ENCODE measurements around the gene TRIM51. TPM values are rescaled to one million over a fixed set of nuclear protein-coding genes. Genes with fewer than 3 reads are reported as not detected.

TRIM51 gene
- total RNA-seq, 1 donor from 2014 or later, result not detected

DNA sequence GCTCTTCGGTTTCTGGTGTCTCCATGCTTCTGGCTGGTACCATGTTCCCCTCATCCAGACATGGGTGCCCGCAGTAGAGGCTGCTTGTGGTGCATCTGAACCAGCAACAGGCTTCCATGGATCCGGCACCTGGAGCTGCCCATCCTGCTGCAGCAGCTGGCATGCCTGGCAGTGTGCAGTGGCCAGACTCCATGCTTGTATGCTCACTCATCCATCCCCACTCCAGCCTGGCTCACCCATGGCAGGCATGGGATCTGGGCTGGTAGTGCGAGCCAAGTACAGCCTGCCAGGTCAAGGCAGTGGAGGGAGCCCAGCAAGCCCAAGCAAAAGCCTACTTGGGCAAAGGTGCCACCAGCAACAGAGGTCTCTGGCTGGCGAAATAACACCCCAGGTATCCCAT lies 37.4 kb downstream of the TRIM51 start:
- H3K4me1 ChIP-seq (ENCODE audit: insufficient read depth, low read length), result no peaks in the 10 kb centered on the region
- H3K79me2 ChIP-seq (ENCODE audit: insufficient read depth, low read length), result no peaks in the 10 kb centered on the region
- H4K20me1 ChIP-seq (ENCODE audit: insufficient read depth, low read length), result no peaks in the 10 kb centered on the region
- H3K9me3 Mint-ChIP-seq (ENCODE audit: unreplicated experiment), result no peaks in the 10 kb centered on the region
- no peak overlapping the region for H3K4me3 ChIP-seq (ENCODE audit: insufficient read depth, low read depth, low read length)
- H3K4me3 Mint-ChIP-seq (ENCODE audit: unreplicated experiment), result no peak overlapping the region
- no peaks in the 10 kb centered on the region for H3K27me3 Mint-ChIP-seq (ENCODE audit: low read depth, unreplicated experiment)
- H3K36me3 Mint-ChIP-seq (ENCODE audit: low read depth, unreplicated experiment), result no peaks in the 10 kb centered on the region
- TF ChIP-seq, protein P1, sequence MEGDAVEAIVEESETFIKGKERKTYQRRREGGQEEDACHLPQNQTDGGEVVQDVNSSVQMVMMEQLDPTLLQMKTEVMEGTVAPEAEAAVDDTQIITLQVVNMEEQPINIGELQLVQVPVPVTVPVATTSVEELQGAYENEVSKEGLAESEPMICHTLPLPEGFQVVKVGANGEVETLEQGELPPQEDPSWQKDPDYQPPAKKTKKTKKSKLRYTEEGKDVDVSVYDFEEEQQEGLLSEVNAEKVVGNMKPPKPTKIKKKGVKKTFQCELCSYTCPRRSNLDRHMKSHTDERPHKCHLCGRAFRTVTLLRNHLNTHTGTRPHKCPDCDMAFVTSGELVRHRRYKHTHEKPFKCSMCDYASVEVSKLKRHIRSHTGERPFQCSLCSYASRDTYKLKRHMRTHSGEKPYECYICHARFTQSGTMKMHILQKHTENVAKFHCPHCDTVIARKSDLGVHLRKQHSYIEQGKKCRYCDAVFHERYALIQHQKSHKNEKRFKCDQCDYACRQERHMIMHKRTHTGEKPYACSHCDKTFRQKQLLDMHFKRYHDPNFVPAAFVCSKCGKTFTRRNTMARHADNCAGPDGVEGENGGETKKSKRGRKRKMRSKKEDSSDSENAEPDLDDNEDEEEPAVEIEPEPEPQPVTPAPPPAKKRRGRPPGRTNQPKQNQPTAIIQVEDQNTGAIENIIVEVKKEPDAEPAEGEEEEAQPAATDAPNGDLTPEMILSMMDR (IDR thresholded peaks at IDR 0.05; ENCODE audit: insufficient read depth, low read depth, low read length), result no peak
- TF ChIP-seq EZH2 (IDR thresholded peaks at IDR 0.05; ENCODE audit: insufficient read depth, low read length), result no peak
- no peak overlapping the region for H3K9ac ChIP-seq (ENCODE audit: low read length)
- H3K4me2 ChIP-seq (ENCODE audit: low read length), result no peak overlapping the region
- H3K27me3 ChIP-seq (ENCODE audit: insufficient read depth, low read length), result no peaks in the 10 kb centered on the region
- DNase-seq (ENCODE audit: low read depth) (no peak), FAIRE-seq (no peak)
- H2AFZ ChIP-seq (ENCODE audit: low read depth, low read length), result no peak overlapping the region
- H3K27ac ChIP-seq (ENCODE audit: low read depth, low read length), result no peak overlapping the region
- no peak overlapping the region for H3K27ac Mint-ChIP-seq (ENCODE audit: unreplicated experiment)
- no peaks in the 10 kb centered on the region for H3K9me3 ChIP-seq (ENCODE audit: insufficient read depth, low read depth, low read length)
- no peaks in the 10 kb centered on the region for H3K36me3 ChIP-seq (ENCODE audit: insufficient read depth, low read length)
- H3K4me1 Mint-ChIP-seq (ENCODE audit: low read depth, unreplicated experiment), result no peaks in the 10 kb centered on the region

- no peak for DNase-seq (ENCODE audit: low read depth)
- TF ChIP-seq, protein P1 (IDR thresholded peaks at IDR 0.05; ENCODE audit: insufficient read depth, low read depth, low read length), result no peak
- no peak for TF ChIP-seq EZH2 (IDR thresholded peaks at IDR 0.05; ENCODE audit: insufficient read depth, low read length)
- FAIRE-seq, result no peak
- Histone ChIP-seq H3K27ac (ENCODE audit: low read depth, low read length) (no peak within 1 kb of the TSS), H3K4me3 (ENCODE audit: insufficient read depth, low read depth, low read length) (no peak within 1 kb of the TSS), H3K4me1 (ENCODE audit: insufficient read depth, low read length) (no peaks in the 10 kb centered on the region), H3K4me2 (ENCODE audit: low read length) (no peak within 1 kb of the TSS), H3K9ac (ENCODE audit: low read length) (no peak within 1 kb of the TSS), H3K79me2 (ENCODE audit: insufficient read depth, low read length) (no peaks in the 10 kb centered on the region), H3K9me3 (ENCODE audit: insufficient read depth, low read depth, low read length) (no peaks in the 10 kb centered on the region), H3K27me3 (ENCODE audit: insufficient read depth, low read length) (no peaks in the 10 kb centered on the region), H3K36me3 (ENCODE audit: insufficient read depth, low read length) (no peaks in the 10 kb centered on the region), H4K20me1 (ENCODE audit: insufficient read depth, low read length) (no peaks in the 10 kb centered on the region), H2AFZ (ENCODE audit: low read depth, low read length) (no peak within 1 kb of the TSS)
- no peaks in the 10 kb centered on the region for H3K4me1 Mint-ChIP-seq (ENCODE audit: low read depth, unreplicated experiment)
- H3K9me3 Mint-ChIP-seq (ENCODE audit: unreplicated experiment), result peaks cover 2% of the 10 kb centered on the region
- H3K27me3 Mint-ChIP-seq (ENCODE audit: low read depth, unreplicated experiment), result peaks cover 2% of the 10 kb centered on the region
- no peaks in the 10 kb centered on the region for H3K36me3 Mint-ChIP-seq (ENCODE audit: low read depth, unreplicated experiment)
- H3K4me3 Mint-ChIP-seq (ENCODE audit: unreplicated experiment), result no peak within 1 kb of the TSS
- H3K27ac Mint-ChIP-seq (ENCODE audit: unreplicated experiment), result no peak within 1 kb of the TSS
These were observed 53.2 kb downstream of the TRIM51 start, which contains the start of gene OR5I1 for GRCh38 chr11:55936300-55936699. Gene OR5I1, minus strand, starts transcription at chr11:55936400. Its CDS starts 0 bp downstream, at chr11:55936400.

Other genes starting within 250 kb of the TRIM51 start
- gene OR4P4, start 248.2 kb upstream of the TRIM51 start, total RNA-seq, result not detected in 2 replicates
- not detected in 2 replicates for gene OR4S2, start 235.0 kb upstream of the TRIM51 start, total RNA-seq
- gene OR4C6, start 221.1 kb upstream of the TRIM51 start, total RNA-seq, result not detected in 2 replicates
- not detected in 2 replicates for gene OR5D13, start 109.9 kb upstream of the TRIM51 start, total RNA-seq
- gene OR5D14, start 87.7 kb upstream of the TRIM51 start, total RNA-seq, result not detected in 2 replicates
- not detected in 2 replicates for gene OR5L1, start 71.9 kb upstream of the TRIM51 start, total RNA-seq
- not detected in 2 replicates for gene OR5D18, start 63.7 kb upstream of the TRIM51 start, total RNA-seq
- gene OR5L2, start 56.1 kb upstream of the TRIM51 start, total RNA-seq, result not detected in 2 replicates
- not detected in 2 replicates for gene OR5D16, start 44.5 kb upstream of the TRIM51 start, total RNA-seq
- not detected in 2 replicates for gene OR5W2, start 31.3 kb downstream of the TRIM51 start, total RNA-seq
- not detected in 2 replicates for gene OR5I1, start 53.1 kb downstream of the TRIM51 start, total RNA-seq
- not detected in 2 replicates for gene OR10AG1, start 86.6 kb downstream of the TRIM51 start, total RNA-seq
- gene OR5F1, start 111.3 kb downstream of the TRIM51 start, total RNA-seq, result not detected in 2 replicates
- gene OR5AS1, start 144.4 kb downstream of the TRIM51 start, total RNA-seq, result not detected in 2 replicates
- not detected in 2 replicates for gene OR8I2, start 210.0 kb downstream of the TRIM51 start, total RNA-seq
- not detected in 2 replicates for gene OR8H2, start 220.4 kb downstream of the TRIM51 start, total RNA-seq
- gene OR8H3, start 239.1 kb downstream of the TRIM51 start, total RNA-seq, result not detected in 2 replicates